GM21825 (cell line): Measurements from ENCODE around the gene STAP2.

Experiments used
- ATAC-seq: cut with Tn5 transposase; IDR thresholded peaks from one replicate; pipeline ENCODE4 v1.9.1; 2021; ENCODE audit warnings: mild to moderate bottlenecking, moderate library complexity; ENCODE audit not compliant: unreplicated experiment

STAP2 gene

GRCh38 chr19:4371247-4372164 is 32.9 kb upstream of the STAP2 start:
- no peak for ATAC-seq

- ATAC-seq = no peak
These were observed 31.9 kb upstream of the STAP2 start for GRCh38 chr19:4370418-4371041.

GRCh38 chr19:4369888-4370260 is 31.2 kb upstream of the STAP2 start:
- ATAC-seq = peak; percentile 34

GRCh38 chr19:4369109-4369887 is 30.7 kb upstream of the STAP2 start:
- peak; percentile 40 for ATAC-seq

GRCh38 chr19:4368128-4368820 is 29.6 kb upstream of the STAP2 start:
- no peak for ATAC-seq

- ATAC-seq = no peak
These were observed 29.1 kb upstream of the STAP2 start for GRCh38 chr19:4367781-4368127.

- no peak for ATAC-seq
These were observed 28.7 kb upstream of the STAP2 start for GRCh38 chr19:4367336-4367723.

GRCh38 chr19:4366666-4367335 is 28.2 kb upstream of the STAP2 start:
- no peak for ATAC-seq

GRCh38 chr19:4365791-4366665 is 27.4 kb upstream of the STAP2 start:
- ATAC-seq = no peak

- ATAC-seq = no peak
These were observed 26.7 kb upstream of the STAP2 start for GRCh38 chr19:4365341-4365740.

GRCh38 chr19:4363571-4364304 is 25.1 kb upstream of the STAP2 start:
- no peak for ATAC-seq

- no peak for ATAC-seq
These were observed 24.4 kb upstream of the STAP2 start for GRCh38 chr19:4362831-4363545.

- no peak for ATAC-seq
These were observed 23.6 kb upstream of the STAP2 start for GRCh38 chr19:4362101-4362828.

- ATAC-seq = no peak
These were observed 22.8 kb upstream of the STAP2 start for GRCh38 chr19:4361152-4362046.

- ATAC-seq = no peak
These were observed 22.1 kb upstream of the STAP2 start for GRCh38 chr19:4360641-4361151.

- no peak for ATAC-seq
These were observed 21.5 kb upstream of the STAP2 start for GRCh38 chr19:4360081-4360569.
